ENCODE measurements around the gene TBC1D21. TPM values are rescaled to one million over a fixed set of nuclear protein-coding genes. Genes with fewer than 3 reads are reported as not detected.

Gene TBC1D21
- total RNA-seq, 1 experiment from 2014 or later: not detected

GRCh38 chr15:73885954-73886700 lies 12.8 kb downstream of the TBC1D21 start:
- no peak for DNase-seq (ENCODE audit: low spot score)
- in situ Hi-C loops (cut with HindIII; ENCODE audit: low sequenced_read_pairs): no loop called here

- in situ Hi-C loops (cut with HindIII; ENCODE audit: low sequenced_read_pairs): no loop called here
- no peak for DNase-seq (ENCODE audit: low spot score)
These were observed 13.5 kb downstream of the TBC1D21 start for GRCh38 chr15:73886717-73887345.

GRCh38 chr15:73887481-73887880 lies 14.1 kb downstream of the TBC1D21 start:
- DNase-seq (ENCODE audit: low spot score): no peak
- in situ Hi-C loops (cut with HindIII; ENCODE audit: low sequenced_read_pairs): no loop called here

DNA sequence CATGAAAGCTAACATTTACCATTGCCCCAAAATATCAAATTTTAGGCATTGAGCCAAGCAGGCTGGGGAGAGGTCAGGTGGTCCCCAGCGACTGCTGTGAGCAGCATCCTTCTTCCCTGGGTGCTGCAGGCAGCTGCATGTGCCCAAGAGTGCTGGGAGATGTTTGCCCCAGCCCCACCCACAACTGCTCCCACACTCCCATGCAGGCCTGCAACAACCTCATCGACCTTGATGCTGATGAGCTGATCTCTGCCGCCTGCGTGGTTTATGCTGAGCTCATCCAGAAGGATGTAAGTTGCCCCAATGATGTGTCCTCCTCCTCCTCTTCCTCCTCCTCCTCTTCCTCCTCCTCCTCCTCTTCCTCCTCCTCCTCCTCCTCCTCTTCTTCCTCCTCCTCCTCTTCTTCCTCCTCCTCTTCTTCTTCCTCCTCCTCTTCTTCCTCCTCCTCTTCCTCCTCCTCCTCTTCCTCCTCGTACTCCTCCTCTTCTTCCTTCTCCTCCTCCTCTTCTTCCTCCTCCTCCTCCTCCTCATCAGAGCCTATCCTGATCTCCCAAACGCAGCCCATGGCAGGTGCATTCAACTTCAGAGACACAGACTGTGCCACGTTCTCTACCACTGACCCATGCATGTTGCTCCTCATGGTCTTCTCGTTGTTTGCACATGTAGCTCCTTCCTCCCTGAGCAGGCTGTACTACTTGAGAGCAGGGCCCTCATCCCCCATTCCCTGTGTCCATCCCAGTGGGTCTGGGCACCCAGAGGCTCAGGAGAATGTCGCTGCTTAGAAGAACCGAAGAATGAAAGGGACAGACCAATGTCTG lies 15.1 kb downstream of the TBC1D21 start:
- DNase-seq (ENCODE audit: low spot score): no peak
- in situ Hi-C loops (cut with HindIII; ENCODE audit: low sequenced_read_pairs): no loop called here

- in situ Hi-C loops (cut with HindIII; ENCODE audit: low sequenced_read_pairs): no loop called here
- no peak for DNase-seq (ENCODE audit: low spot score)
These were observed 15.8 kb downstream of the TBC1D21 start for GRCh38 chr15:73889053-73889761.

- DNase-seq (ENCODE audit: low spot score): no peak
- in situ Hi-C loops (cut with HindIII; ENCODE audit: low sequenced_read_pairs): no loop called here
These were observed 16.4 kb downstream of the TBC1D21 start for GRCh38 chr15:73889762-73890124.

GRCh38 chr15:73891328-73892315 lies 18.3 kb downstream of the TBC1D21 start:
- no peak for DNase-seq (ENCODE audit: low spot score)

DNA sequence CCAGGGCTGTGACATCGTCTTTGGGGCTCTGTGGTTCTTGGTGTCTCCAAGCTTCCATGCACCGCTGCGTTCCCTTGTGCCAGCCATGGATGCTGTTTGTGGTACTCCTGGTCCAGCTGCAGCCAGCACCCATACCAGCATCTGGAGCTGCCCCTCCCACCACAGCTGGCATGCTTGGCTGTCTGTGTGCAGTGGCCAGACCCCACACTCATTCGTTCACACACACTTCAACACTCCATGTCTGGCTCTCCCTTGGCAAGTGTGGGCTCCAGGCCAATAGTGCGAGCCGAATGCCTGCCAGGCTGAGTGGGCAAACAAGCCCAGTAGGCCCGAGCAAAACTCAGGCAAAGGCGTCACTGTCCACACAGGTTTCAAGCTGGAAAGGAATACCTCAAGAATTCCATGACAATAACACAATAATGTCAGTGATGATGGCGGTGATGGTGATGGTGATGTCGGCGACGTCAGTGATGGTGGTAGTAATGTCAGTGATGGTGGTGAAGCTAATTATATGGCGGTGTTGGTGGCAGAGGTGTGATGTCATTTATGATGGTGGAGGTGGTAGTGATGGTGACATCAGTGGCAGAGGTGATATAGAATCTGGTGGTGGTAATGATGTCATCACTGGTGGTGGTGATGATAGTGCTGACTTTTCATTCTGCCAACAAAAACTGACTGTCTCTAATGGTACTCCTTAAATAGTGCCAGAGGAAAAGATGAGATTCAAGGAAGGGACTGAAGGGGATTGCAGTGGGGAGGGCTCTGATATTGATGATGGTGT lies 19.3 kb downstream of the TBC1D21 start:
- no peak for DNase-seq (ENCODE audit: low spot score)
- in situ Hi-C loops (cut with HindIII; ENCODE audit: low sequenced_read_pairs): no loop called here

More at GRCh38 chr15:73891328-73892315, 18.3 kb downstream of the TBC1D21 start:
- in situ Hi-C loops (cut with HindIII; ENCODE audit: low sequenced_read_pairs): no loop called here

- in situ Hi-C loops (cut with HindIII; ENCODE audit: low sequenced_read_pairs): no loop called here
- DNase-seq (ENCODE audit: low spot score): no peak
These were observed 20.9 kb downstream of the TBC1D21 start for GRCh38 chr15:73894133-73894814.

DNA sequence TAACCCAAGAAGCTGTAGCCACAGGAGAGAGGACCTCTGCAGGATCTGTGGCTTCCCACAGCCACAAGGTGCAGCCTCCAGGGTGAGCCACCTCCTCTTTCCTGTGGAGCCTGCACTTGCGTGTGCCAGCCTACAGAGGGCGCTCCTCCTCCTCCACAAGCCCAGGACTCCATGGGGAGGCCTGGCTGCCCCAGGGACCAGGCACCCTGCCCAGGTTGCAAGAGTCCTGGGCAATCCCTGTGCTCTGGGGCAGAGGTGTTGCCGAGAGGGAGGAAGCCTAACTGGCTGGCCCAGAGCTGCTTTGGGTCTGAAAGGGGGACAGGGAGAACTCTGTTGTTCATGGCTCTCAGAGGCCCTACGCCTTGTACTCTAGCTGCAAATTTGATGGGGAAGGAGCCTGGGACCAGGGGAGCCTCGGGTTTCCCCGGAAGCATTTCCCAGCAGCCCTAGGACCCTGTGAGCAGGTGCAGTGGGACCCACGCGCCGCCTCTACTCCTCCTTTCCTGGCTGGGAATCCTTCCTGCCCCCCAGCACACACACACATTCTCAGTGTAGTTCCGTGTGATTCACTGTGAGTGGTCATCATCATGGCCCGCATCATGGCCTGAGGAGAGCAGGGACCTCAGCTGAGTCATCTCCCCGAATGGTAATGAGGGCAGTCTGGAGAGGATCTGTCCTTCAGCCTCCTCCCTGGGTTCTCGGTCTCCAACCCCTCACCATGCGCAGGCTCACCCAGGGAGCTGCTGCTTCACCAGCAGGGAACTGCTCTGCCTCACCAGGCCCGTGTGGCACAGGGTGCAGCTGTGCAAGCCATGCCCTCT lies 24.3 kb downstream of the TBC1D21 start:
- in situ Hi-C loops (cut with HindIII; ENCODE audit: low sequenced_read_pairs): no loop called here
- DNase-seq (ENCODE audit: low spot score): peak; percentile 19

- DNase-seq (ENCODE audit: low spot score): no peak
These were observed 26.1 kb downstream of the TBC1D21 start for GRCh38 chr15:73899197-73900094.

GRCh38 chr15:73900095-73900712 lies 26.8 kb downstream of the TBC1D21 start:
- DNase-seq (ENCODE audit: low spot score): no peak
- in situ Hi-C loops (cut with HindIII; ENCODE audit: low sequenced_read_pairs): no loop called here

More at GRCh38 chr15:73899197-73900094, 26.1 kb downstream of the TBC1D21 start:
- in situ Hi-C loops (cut with HindIII; ENCODE audit: low sequenced_read_pairs): no loop called here

GRCh38 chr15:73901126-73901810 lies 27.9 kb downstream of the TBC1D21 start:
- in situ Hi-C loops (cut with HindIII; ENCODE audit: low sequenced_read_pairs): no loop called here

More at GRCh38 chr15:73901126-73901810, 27.9 kb downstream of the TBC1D21 start:
- no peak for DNase-seq (ENCODE audit: low spot score)
